ENCODE data around the gene KCNH1. TPM values are rescaled to one million over a fixed set of nuclear protein-coding genes. Genes with fewer than 3 reads are reported as not detected.

The KCNH1 gene
- total RNA-seq, 1 experiment from 2014 or later, result not detected

DNA sequence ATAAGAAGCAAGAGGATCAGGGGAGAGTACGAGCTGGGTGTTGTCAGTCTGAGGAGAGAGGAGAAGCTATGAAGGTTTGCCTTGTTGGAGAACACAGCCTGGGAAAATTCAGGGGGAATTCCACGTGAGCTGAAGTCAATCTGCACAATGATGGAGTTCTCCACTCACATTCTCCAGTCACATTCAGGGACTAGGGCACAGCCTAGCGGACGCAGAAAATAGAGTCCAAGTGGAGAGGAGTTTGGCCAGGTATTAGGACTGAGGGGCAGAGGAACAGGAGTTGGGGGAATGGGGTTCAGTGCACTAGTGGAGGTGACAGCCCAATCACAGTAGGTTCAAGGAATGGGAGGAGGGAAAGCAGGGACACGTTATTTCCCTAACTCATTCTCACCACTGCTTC is 124.0 kb downstream of the KCNH1 start:
- intact Hi-C loops (cut with micrococcal nuclease), result no loop called here
- no peak for ATAC-seq

DNA sequence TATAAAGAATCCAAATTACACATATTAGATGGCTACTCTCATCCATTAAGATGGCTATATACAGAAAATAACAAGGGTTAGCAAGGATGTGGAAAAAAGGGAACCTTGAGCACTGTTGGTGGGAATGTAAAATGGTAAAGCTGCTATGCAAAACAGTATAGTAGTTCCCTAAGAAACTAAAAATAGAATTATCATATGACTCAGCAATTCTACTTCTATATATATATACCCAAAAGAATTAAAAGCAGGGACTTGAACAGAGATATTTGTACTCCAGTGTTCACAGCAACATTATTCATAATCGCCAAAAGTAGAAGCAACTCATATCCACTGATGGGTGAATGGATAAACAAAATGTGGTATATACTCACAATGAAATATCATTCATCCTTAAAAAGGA is 126.1 kb downstream of the KCNH1 start:
- no peak overlapping the region for H3K27ac ChIP-seq (ENCODE audit: low read depth, low read length)
- POLR2A ChIA-PET, result no interaction called here
- no peak overlapping the region for H3K4me3 ChIP-seq (replicated peaks in 1 of 2; ENCODE audit: low read depth in 1 of 2, low read length in 2 of 2)
- H3K27me3 ChIP-seq (ENCODE audit: insufficient read depth, low read length), result peaks cover 18% of the 10 kb centered on the region; the same call in 1 of the 2 replicates
- H3K79me2 ChIP-seq (ENCODE audit: insufficient read depth, low read length), result no peaks in the 10 kb centered on the region
- no peaks in the 10 kb centered on the region for H3K9me2 ChIP-seq (ENCODE audit: insufficient read depth)
- ATAC-seq (no peak), DNase-seq (ENCODE audit: low read depth, low spot score) (no peak)
- no peaks in the 10 kb centered on the region for H3K9me3 ChIP-seq (ENCODE audit: control insufficient read depth in 1 of 2, insufficient read depth in 1 of 2, low read depth in 1 of 2, low read length in 2 of 2)
- TF ChIP-seq JUND (IDR thresholded peaks at IDR 0.05) (no peak), FOSL1 (IDR thresholded peaks at IDR 0.05; ENCODE audit: low read depth) (no peak), ZNF274 (IDR thresholded peaks at IDR 0.05; ENCODE audit: low read depth, low read length) (no peak), POLR2A (IDR thresholded peaks at IDR 0.05; ENCODE audit: borderline replicate concordance, extremely low read depth, insufficient read depth, insufficient read length) (no peak), TCF7L2 (IDR thresholded peaks at IDR 0.05; ENCODE audit: borderline replicate concordance, extremely low read depth, insufficient read depth, insufficient read length) (no peak), SP1 (IDR thresholded peaks at IDR 0.05; ENCODE audit: low read depth) (no peak), EGR1 (IDR thresholded peaks at IDR 0.05; ENCODE audit: low read depth) (no peak), CBX3 (IDR thresholded peaks at IDR 0.05; ENCODE audit: low read depth) (no peak), ZFX (IDR thresholded peaks at IDR 0.05) (no peak), ELF1 (IDR thresholded peaks at IDR 0.05; ENCODE audit: borderline replicate concordance, low read depth) (no peak), SRF (IDR thresholded peaks at IDR 0.05; ENCODE audit: low read depth) (no peak), CEBPB (IDR thresholded peaks at IDR 0.05; ENCODE audit: low read depth) (no peak)
- TF ChIP-seq, protein P1, sequence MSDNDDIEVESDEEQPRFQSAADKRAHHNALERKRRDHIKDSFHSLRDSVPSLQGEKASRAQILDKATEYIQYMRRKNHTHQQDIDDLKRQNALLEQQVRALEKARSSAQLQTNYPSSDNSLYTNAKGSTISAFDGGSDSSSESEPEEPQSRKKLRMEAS (IDR thresholded peaks at IDR 0.05), result no peak
- TF ChIP-seq, protein P2, sequence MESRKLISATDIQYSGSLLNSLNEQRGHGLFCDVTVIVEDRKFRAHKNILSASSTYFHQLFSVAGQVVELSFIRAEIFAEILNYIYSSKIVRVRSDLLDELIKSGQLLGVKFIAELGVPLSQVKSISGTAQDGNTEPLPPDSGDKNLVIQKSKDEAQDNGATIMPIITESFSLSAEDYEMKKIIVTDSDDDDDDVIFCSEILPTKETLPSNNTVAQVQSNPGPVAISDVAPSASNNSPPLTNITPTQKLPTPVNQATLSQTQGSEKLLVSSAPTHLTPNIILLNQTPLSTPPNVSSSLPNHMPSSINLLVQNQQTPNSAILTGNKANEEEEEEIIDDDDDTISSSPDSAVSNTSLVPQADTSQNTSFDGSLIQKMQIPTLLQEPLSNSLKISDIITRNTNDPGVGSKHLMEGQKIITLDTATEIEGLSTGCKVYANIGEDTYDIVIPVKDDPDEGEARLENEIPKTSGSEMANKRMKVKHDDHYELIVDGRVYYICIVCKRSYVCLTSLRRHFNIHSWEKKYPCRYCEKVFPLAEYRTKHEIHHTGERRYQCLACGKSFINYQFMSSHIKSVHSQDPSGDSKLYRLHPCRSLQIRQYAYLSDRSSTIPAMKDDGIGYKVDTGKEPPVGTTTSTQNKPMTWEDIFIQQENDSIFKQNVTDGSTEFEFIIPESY (IDR thresholded peaks at IDR 0.05; ENCODE audit: extremely low read depth, insufficient replicate concordance, low read length), result no peak
- H3K36me3 ChIP-seq (ENCODE audit: control insufficient read depth in 1 of 2, insufficient read depth in 2 of 2, low read length in 2 of 2), result no peaks in the 10 kb centered on the region
- no TSS peak for BruUV-seq (replicated peaks)
- no peaks in the 10 kb centered on the region for H3K4me1 ChIP-seq (ENCODE audit: control insufficient read depth in 1 of 2, insufficient read depth in 2 of 2, low read length in 2 of 2)
- H3K4me2 ChIP-seq (ENCODE audit: low read length), result no peak overlapping the region
- CTCF ChIA-PET, result no interaction called here
- intact Hi-C loops (cut with micrococcal nuclease), result no loop called here
- H4K20me1 ChIP-seq (ENCODE audit: insufficient read depth), result no peaks in the 10 kb centered on the region
- no peak overlapping the region for H3K9ac ChIP-seq (ENCODE audit: low read length)
- RAD21 ChIA-PET (ENCODE audit: low non-redundant PET in 1 of 2, low total read pairs in 2 of 2, uncharacterized antibody in 2 of 2, unreplicated experiment in 2 of 2), result no interaction called here
- H2AFZ ChIP-seq (ENCODE audit: low read depth, low read length, poor library complexity, severe bottlenecking), result no peak overlapping the region

More for the DNA sequence above, 124.0 kb downstream of the KCNH1 start:
- H3K9me3 ChIP-seq (ENCODE audit: control insufficient read depth in 1 of 2, insufficient read depth in 1 of 2, low read depth in 1 of 2, low read length in 2 of 2), result no peaks in the 10 kb centered on the region
- no peak overlapping the region for H2AFZ ChIP-seq (ENCODE audit: low read depth, low read length, poor library complexity, severe bottlenecking)
- no peaks in the 10 kb centered on the region for H3K9me2 ChIP-seq (ENCODE audit: insufficient read depth)
- no peak for DNase-seq (ENCODE audit: low read depth, low spot score)
- no peaks in the 10 kb centered on the region for H4K20me1 ChIP-seq (ENCODE audit: insufficient read depth)
- H3K4me3 ChIP-seq (replicated peaks in 1 of 2; ENCODE audit: low read depth in 1 of 2, low read length in 2 of 2), result no peak overlapping the region
- peaks cover 40% of the 10 kb centered on the region for H3K27me3 ChIP-seq (ENCODE audit: insufficient read depth, low read length)
- no peak overlapping the region for H3K9ac ChIP-seq (ENCODE audit: low read length)
- no peaks in the 10 kb centered on the region for H3K36me3 ChIP-seq (ENCODE audit: control insufficient read depth in 1 of 2, insufficient read depth in 2 of 2, low read length in 2 of 2)
- no peaks in the 10 kb centered on the region for H3K79me2 ChIP-seq (ENCODE audit: insufficient read depth, low read length)
- no peak overlapping the region for H3K27ac ChIP-seq (ENCODE audit: low read depth, low read length)
- RAD21 ChIA-PET (ENCODE audit: low non-redundant PET in 1 of 2, low total read pairs in 2 of 2, uncharacterized antibody in 2 of 2, unreplicated experiment in 2 of 2), result no interaction called here
- CTCF ChIA-PET, result no interaction called here
- H3K4me1 ChIP-seq (ENCODE audit: control insufficient read depth in 1 of 2, insufficient read depth in 2 of 2, low read length in 2 of 2), result no peaks in the 10 kb centered on the region
- TF ChIP-seq, protein P3, sequence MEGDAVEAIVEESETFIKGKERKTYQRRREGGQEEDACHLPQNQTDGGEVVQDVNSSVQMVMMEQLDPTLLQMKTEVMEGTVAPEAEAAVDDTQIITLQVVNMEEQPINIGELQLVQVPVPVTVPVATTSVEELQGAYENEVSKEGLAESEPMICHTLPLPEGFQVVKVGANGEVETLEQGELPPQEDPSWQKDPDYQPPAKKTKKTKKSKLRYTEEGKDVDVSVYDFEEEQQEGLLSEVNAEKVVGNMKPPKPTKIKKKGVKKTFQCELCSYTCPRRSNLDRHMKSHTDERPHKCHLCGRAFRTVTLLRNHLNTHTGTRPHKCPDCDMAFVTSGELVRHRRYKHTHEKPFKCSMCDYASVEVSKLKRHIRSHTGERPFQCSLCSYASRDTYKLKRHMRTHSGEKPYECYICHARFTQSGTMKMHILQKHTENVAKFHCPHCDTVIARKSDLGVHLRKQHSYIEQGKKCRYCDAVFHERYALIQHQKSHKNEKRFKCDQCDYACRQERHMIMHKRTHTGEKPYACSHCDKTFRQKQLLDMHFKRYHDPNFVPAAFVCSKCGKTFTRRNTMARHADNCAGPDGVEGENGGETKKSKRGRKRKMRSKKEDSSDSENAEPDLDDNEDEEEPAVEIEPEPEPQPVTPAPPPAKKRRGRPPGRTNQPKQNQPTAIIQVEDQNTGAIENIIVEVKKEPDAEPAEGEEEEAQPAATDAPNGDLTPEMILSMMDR (IDR thresholded peaks at IDR 0.05 in 2 of 3, conservative IDR thresholded peaks at IDR 0.05 in 1 of 3; ENCODE audit: borderline replicate concordance in 1 of 3, insufficient read depth in 1 of 3, low read depth in 2 of 3, low read length in 2 of 3), result peak; percentile 15 to 27 (median 21); a peak in 3 of 6 replicates
- TF ChIP-seq SIN3A (IDR thresholded peaks at IDR 0.05; ENCODE audit: low read depth) (no peak), RAD21 (IDR thresholded peaks at IDR 0.05; ENCODE audit: low read depth) (peak; percentile 29; the same call in 1 of the 2 replicates), JUND (IDR thresholded peaks at IDR 0.05) (no peak)
- BruUV-seq (replicated peaks), result no TSS peak
- H3K4me2 ChIP-seq (ENCODE audit: low read length), result no peak overlapping the region
- POLR2A ChIA-PET, result no interaction called here

Measured in HCT116 (cell line).